ENCODE measurements around the gene ELN.

ELN gene

DNA sequence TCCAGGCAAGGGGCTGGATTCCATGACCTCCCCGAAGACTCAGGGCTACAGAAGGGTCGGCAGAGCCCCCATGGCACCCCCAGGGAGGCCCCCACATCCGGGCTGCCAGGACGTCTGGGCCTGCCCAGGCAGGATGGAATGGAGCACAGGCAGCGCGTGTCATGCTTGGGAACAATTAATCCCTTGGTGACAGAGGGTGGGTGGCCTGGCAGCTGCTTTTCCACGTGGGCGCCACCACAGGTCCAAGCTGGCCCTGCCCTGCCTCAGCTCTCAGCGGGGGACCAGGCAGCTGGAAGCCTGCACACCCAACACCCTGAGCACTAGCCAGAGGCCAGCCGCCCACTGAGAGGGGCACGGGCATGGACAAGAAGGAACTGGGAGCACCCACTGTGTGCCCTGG lies 11.4 kb downstream of the ELN start:
- peak; percentile 50 for TF ChIP-seq NFIC (IDR thresholded peaks at IDR 0.05)
- 0 out of 2 replicates have a peak, but pooled peaks have one; percentile 6 for TF ChIP-seq TEAD4 (IDR thresholded peaks at IDR 0.05)
- no peak; the same call in 1 of the 2 replicates for TF ChIP-seq EP300 (IDR thresholded peaks at IDR 0.05; ENCODE audit: borderline replicate concordance)
- no peak for TF ChIP-seq YY1 (IDR thresholded peaks at IDR 0.05; ENCODE audit: low read depth)
- TF ChIP-seq, protein P1, sequence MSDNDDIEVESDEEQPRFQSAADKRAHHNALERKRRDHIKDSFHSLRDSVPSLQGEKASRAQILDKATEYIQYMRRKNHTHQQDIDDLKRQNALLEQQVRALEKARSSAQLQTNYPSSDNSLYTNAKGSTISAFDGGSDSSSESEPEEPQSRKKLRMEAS (IDR thresholded peaks at IDR 0.05) = peak; percentile 65
- no peak for TF ChIP-seq RAD21 (IDR thresholded peaks at IDR 0.05; ENCODE audit: low read depth)
- no peak for TF ChIP-seq FOXM1 (IDR thresholded peaks at IDR 0.05; ENCODE audit: borderline replicate concordance, low read depth)
- TF ChIP-seq ZBTB7A (IDR thresholded peaks at IDR 0.05; ENCODE audit: low read depth) = no peak
- TF ChIP-seq, protein P2, sequence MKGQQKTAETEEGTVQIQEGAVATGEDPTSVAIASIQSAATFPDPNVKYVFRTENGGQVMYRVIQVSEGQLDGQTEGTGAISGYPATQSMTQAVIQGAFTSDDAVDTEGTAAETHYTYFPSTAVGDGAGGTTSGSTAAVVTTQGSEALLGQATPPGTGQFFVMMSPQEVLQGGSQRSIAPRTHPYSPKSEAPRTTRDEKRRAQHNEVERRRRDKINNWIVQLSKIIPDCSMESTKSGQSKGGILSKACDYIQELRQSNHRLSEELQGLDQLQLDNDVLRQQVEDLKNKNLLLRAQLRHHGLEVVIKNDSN (IDR thresholded peaks at IDR 0.05) = peak; percentile 38; the same call in 1 of the 2 replicates
- TF ChIP-seq CREB1 (IDR thresholded peaks at IDR 0.05; ENCODE audit: low read depth) = no peak
- TF ChIP-seq TCF12 (IDR thresholded peaks at IDR 0.05; ENCODE audit: low read depth) = peak; percentile 76; the same call in 1 of the 2 replicates
- peak; percentile 73 for TF ChIP-seq EGR1 (IDR thresholded peaks at IDR 0.05)
- TF ChIP-seq REST (IDR thresholded peaks at IDR 0.05; ENCODE audit: low read depth) = no peak
- TF ChIP-seq CEBPB (IDR thresholded peaks at IDR 0.05) = no peak
- no peak for TF ChIP-seq TAF1 (IDR thresholded peaks at IDR 0.05; ENCODE audit: low read depth)

- TF ChIP-seq RAD21 (IDR thresholded peaks at IDR 0.05; ENCODE audit: low read depth) (no peak), NFIC (IDR thresholded peaks at IDR 0.05) (no peak), YY1 (IDR thresholded peaks at IDR 0.05; ENCODE audit: low read depth) (no peak), CREB1 (IDR thresholded peaks at IDR 0.05; ENCODE audit: low read depth) (no peak), EP300 (IDR thresholded peaks at IDR 0.05; ENCODE audit: borderline replicate concordance) (no peak), CEBPB (IDR thresholded peaks at IDR 0.05) (no peak), REST (IDR thresholded peaks at IDR 0.05; ENCODE audit: low read depth) (no peak), FOXM1 (IDR thresholded peaks at IDR 0.05; ENCODE audit: borderline replicate concordance, low read depth) (no peak), TEAD4 (IDR thresholded peaks at IDR 0.05) (no peak), EGR1 (IDR thresholded peaks at IDR 0.05) (no peak), TAF1 (IDR thresholded peaks at IDR 0.05; ENCODE audit: low read depth) (no peak)
- TF ChIP-seq, protein P2 (IDR thresholded peaks at IDR 0.05) = no peak
- TF ChIP-seq, protein P1 (IDR thresholded peaks at IDR 0.05) = no peak
Observed at GRCh38 chr7:74040101-74040790, 12.3 kb downstream of the ELN start.

- TF ChIP-seq EP300 (IDR thresholded peaks at IDR 0.05; ENCODE audit: borderline replicate concordance) = no peak
- no peak for TF ChIP-seq REST (IDR thresholded peaks at IDR 0.05; ENCODE audit: low read depth)
- no peak for TF ChIP-seq CREB1 (IDR thresholded peaks at IDR 0.05; ENCODE audit: low read depth)
Observed at GRCh38 chr7:74040791-74041520, 13.0 kb downstream of the ELN start.
